ENCODE data around the gene DUSP5.
"Not testable (repeated sequence)": the region's sequence is repeated elsewhere in the genome, so short reads cannot be mapped to it uniquely, and the experiment has no call there.

The DUSP5 gene

DNA sequence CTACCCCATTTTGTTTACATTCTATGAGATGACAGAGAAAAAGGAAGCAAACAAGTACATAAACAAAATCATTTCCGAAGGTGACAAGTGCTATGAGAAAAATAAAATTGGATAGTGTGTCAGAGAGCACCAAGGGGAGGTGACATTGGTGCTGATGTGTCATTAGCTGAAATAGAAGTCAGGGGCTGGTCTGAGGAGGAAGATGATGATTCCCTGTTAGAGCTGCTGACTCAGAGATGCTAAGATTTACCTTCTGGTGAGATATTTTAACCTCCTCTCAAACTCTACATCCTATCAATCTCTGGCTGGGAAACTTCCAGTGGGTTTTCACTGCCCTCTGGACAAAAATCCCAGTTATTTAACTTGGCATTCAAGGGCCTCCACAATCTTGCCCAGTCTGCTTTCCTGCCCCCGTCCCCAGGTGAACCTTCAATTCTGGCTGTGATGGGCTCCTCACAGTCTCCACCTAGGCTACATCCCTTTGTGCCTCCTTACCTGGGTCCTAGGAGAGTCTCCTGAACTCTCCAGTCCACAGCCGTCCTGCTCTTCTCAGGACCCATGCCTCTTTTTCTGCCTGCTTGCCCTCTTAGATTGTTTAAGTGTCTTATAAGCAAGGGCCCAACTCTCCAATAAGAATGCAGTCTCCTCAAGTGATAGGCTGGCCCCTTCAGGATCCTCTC lies 26.6 kb downstream of the DUSP5 start:
- DNase-seq = no peak

DNA sequence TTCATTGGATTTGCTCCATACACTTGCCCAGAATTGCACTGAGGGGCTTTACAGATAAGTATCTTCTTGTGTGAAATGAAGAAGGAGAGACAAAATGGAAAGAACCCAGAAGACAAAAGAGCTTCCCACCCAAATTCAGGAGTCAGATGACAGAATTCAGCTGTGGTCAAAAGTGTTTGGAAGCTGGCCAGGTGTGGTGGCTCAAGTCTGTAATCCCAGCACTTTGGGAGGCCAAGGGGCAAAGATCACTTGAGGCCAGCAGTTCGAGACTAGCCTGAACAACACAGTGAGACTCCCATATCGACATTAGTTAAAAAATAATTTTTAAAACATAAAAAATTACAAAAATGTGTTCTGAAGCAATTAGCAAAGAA lies 27.1 kb downstream of the DUSP5 start:
- no peak for DNase-seq

DNA sequence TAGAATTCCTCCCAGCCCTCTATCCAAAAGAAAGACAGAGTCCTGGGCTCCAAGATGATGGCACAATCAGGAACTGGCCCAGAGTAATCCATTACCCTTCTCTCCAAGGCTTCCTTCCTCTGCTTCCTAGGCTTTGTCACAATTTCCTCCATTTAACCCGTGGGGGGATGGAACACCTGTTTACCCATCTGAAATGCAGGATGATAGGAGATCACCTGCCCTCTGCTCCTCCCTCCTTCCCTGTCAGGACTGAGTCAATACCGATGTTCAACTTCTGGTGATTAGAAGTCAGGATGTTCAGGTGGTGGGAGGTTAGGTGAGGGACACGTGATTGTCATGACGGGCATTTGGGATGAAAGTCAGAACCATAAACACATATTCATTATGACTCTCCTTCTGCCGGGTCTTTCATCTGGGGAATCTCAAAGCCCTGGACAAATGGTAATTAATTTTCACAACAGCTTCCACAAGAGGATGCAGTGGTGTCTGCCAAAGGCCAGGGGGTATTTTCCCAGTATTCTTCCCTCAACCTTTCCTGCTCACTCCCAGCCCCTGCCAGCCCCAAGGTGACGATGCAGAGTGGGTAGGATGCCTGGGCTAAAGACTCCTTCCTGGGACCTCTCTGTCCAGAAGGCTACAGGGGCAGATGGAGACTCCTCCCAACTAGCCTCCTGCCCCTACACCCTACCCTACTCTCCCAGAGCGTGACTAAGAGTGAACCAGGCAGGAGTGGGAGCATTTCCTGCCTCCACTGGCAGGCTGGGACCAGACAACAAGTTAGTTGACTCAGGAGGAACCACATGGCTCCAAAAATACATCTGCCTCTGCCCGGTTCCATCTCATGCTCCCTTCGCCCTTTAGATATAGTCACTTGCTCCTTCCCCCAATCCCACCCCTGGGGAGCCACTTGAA lies 27.9 kb downstream of the DUSP5 start:
- no peak for DNase-seq

DNA sequence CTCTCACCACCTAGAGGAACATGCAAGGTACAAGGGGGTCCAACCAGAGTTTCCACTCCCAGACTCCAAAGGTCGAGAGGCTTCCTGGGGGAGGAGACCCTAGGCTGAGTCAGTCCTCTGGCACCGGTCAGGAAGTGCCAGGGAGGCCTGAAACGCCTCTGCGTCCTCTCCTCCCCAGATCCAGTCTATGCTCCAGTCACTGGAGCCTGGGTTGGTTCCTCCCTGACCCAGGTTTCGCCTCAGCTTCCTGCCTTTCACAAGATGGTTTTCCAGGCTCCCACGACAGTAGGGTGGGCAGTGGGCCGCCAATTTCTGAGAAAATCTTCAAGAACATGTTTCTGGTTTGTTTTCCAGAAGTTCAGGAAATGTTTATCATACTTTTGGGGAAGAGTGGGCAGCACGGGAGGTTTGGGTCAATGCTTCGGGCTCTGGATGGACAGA lies 30.0 kb downstream of the DUSP5 start:
- no peak for DNase-seq

DNA sequence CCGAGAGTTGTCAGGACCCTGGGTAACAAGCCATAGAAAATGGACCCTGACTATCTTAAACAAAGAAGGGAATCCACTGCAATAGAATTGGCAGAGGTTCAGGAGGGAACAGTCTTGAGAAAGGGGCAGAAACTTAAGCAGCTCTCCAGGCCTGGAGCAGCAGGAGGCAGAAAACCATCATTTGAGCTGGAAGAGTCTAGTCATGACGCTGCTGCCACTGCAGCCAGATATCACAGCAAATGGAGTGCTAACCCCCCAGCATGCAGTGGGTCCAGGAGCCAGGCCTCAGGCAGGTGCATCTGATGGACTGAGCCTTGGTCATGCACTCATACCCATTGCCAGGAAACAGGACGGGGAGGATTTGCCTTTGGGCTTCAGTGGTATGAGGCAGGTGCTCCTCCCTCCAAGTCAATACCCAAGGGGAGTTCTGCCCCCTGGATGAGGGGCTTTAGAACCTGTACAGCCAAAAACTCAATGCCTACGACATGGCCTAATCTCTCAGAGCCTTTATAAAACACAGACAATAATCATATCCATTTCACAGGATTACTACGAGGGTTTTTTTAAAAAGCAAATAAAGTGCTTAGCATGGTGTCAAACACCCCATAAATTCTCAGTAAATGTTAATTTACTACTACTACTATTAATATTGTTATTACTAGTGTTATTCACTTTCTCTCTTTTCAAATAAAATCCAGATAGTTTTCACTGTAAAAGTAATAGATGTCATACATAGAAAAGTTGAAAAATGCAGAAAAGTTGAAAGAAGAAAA lies 30.7 kb downstream of the DUSP5 start:
- no peak for DNase-seq

DNA sequence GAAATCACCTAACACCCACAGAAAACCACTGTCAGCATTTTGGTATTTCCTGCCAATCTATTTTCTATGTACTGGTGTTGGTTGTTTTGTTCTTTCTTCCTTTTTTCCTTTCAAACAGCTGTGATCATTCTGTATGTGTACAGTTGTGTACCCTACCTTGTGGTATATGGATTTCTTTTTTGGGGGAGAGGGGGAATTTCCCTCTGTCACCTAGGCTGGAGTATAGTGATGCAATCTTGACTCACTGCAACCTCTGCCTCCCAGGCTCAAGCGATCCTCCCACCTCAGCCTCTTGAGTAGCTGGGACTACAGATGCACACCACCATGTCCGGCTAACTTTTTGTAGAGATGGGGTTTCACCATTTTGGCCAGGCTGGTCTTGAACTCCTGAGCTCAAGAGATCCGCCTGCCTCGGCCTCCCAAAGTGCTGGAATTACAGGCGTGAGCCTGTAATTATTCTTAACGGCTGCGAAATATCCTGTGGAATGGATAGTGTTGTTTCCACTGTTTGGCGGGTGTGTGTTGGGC lies 31.4 kb downstream of the DUSP5 start:
- DNase-seq = not testable (repeated sequence)

DNA sequence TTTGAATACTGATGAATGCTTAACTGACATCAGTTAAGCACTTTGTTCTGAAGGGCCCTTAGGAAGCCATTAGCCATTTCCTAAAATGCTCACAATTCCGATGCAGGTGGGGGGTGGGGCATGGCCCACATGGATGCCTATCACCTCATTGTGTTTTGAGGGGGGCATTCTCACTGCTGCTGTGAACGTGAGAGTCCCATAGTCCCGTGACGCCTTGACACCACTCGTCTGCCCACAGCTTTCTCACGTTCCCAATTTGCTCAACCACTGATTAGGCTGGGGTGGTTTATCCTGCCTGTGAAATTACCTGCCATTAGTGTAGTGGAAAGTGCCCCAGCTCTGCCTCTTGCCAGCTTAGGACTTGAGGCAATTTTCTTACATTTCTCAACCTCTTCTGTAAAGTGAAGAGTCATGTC lies 31.9 kb downstream of the DUSP5 start:
- DNase-seq = no peak

DNA sequence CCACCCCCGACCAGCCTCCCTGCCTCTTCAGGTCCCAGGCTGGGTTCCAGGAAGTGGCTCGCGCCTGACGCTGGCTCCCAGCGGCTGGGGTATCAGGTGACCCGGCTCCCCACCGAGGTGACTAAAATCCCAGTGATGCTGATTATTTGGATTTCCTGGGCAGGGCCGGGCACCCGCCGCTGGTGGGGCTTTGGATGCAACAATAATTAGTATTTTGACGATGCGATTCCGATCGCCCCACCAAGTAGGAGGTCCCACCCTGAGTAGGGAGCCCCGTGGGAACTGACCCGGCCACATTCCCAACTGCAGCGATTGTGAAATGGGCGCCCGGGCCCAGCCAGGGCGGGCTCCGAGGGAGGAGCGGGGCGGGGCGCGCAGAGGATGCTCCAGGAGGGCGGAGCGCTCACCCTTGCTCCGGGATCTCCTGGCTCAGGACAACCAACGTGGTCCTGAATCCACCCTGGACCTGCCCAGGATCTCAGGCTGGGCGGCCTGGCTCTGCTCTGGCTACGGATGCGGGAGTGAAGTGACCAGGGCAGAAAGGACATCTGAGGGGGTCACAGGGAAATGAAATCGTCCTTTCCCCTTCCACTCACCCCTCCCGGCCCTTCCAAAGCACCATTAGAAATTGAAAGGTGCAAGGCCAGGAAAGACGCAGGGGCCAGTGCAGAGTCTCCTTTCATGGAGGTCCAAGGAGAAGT lies 32.6 kb downstream of the DUSP5 start:
- DNase-seq = no peak

DNA sequence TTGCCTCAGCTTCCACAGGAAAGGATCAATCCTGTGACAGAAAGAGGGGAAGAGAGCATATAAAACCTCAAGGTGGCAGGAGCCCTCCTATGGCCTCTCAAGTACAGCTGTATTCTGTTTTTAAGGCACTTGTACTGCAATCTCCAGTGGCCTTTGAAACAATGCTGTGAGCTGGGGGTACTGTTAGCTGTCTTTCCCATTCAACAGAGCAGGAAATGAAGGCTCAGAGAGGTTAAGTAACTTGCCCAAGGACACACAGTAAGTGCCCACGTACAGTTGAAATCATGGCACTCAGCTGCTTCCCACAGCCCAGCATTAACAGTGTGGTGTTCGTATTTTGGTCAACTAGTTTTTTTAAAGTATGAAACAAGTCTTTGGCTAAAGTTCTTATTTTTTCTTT lies 34.0 kb downstream of the DUSP5 start:
- DNase-seq = no peak

DNA sequence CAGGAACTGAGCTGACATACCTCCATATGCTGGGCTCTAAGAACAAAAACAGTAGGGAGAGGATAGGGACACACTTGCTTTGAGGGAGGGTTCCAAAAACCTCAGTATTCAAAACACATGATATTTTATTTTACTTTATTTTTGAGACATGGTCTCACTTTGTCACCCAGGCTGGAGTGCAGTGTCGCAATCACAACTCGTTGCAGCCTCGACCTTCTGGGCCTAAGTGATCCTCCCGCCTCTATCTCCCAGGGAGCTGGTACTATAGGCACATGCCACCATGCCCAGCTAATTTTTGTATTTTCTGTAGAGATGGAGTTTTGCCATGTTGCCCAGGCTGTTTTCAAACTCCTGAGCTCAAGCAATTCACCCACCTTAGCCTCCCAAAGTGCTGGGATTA lies 34.9 kb downstream of the DUSP5 start:
- not testable (repeated sequence) for DNase-seq

DNA sequence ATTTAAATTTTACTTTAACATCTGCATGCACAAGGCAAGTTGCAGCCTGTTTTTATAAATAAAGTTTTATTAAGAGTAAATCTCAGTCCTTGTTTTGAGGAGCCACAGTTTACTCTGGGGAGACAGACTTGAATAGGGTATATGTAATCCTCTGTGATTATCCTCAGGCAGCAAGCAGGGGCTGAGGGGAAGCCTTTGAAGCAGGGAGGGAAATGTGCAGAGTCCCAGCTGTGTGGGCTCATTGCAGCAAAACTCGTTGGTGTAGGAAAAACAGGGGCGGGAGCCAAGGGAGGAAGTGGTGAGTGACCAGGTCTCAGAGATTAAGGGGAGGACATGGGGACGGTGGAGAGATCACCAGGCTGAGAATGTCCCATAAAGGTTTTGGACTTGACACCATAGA lies 35.4 kb downstream of the DUSP5 start:
- DNase-seq = no peak

DNA sequence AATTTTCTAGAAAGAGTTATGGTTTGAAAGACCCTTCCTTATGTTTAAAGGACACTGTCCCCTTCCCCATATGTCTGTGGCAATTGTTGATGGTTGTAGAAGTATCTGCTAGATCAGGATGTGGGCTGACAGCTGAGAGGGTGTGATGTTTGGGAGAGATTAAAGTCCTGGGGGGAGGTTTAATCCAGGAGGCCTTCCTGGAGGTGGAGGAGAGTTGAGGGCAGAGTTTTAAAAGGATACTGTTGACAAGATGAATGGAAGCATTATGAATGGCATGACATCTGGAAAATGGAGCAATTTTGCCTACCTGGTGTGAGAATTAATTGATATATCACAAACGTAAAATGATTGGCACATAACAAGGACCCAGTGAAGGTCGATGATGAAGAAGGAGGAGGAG lies 36.9 kb downstream of the DUSP5 start:
- DNase-seq = no peak

DNA sequence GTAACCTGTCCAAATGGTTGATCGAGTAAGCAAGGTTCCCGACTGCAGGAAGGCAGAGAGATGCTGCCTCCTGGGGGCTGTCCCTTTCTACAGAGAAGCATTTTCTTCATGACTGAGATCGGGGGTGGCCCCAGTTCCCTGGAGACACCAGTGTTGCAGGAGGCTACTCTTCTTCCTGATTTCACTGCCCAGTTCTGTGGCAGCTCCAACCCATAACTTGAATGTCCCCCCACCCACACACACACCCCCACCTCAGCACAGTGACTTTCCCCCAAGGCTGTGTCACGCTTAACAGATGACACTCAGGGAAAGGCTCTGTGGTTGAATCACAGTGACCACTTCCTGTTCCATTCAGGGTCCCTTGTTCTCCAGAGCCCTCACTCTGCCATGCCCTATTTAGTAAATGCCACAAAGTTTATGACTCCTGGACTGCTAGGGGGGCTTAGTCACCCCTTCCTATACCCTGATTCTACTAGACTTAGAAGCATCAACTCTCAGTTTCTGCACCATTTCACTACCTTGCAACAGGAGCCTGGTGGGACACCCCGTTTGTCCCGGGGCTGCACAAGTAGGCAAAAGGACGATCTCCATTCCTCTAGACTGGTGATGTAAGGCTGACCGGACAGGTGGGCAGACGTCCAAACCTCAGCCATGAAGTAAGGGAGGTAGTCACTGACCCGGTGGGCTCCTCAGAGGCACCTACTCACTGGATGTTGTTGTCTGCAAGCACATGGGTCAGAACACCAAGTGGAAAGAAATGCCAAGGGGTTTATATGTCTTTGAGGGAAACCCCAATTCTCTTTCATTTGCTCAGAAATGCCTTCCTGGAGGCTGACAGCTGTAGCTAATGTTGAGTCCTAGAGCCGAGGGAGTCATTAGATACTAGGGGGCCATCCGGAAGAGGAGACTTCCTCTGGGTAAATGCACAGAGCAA lies 38.5 kb downstream of the DUSP5 start:
- DNase-seq = no peak

DNA sequence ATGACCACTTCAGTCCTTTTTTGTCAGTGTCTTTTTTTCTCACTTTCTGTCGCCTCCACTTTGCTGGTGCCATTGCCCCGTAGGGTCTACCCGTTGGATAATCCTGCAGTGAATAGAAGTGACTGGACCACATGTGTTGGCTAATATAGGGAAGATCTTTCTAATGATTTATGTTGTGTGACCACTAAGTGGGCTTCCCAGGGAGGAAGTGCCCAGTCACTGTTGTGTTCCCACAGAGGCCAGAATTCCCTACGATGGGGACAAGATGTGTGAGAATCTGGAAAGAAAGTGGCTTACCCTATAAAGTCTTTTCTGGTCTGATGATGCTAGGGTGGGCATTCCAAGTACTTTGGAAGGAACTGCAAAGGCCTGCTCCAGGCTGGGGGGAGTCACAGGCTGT lies 41.4 kb downstream of the DUSP5 start:
- DNase-seq = no peak

DNA sequence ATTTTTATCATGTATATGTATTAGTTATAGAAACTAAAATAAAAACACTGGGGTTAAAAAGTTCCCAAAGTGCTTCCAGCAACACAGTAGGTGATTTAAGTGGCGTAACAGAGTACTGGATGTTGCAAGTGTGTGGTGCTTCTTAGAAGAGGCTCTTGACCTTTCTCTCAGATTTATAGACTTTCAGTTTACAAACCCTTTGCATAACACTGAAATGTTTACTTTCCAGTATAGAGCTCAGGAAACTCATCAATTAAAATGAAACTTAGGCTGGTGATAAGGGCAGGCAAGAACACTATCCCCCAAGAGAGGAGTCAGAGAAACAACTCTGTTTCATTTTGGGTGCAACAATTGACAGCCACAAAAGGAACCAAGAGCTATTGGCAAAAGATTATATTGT lies 42.3 kb downstream of the DUSP5 start:
- DNase-seq = peak; percentile 21

DNA sequence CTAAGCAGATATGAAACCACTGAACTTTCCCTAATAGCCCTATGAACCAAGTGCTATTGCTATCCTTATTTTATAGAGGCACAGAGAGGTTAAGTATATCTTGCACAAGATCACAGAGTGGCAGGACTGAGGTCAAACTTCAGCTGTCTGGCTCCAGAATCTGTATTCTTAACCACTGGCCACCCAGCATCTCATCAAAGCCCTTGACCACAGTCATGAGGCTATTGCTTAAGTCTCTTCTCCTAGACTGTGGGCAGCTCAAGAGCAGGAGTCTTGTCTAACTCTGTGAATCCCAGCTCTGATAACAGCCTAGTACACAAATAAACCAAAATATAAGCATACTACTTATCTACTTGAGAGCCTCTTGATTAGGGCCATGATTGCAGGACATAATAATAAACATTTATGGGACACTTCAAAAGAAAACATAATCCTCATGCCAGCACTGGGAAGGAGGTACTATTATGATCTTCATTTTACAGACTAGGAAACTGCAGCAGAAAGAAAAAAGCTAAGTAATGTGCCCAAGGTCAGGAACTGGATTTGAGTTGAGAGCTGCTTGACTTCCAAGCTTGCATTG lies 47.3 kb downstream of the DUSP5 start:
- DNase-seq = no peak

DNA sequence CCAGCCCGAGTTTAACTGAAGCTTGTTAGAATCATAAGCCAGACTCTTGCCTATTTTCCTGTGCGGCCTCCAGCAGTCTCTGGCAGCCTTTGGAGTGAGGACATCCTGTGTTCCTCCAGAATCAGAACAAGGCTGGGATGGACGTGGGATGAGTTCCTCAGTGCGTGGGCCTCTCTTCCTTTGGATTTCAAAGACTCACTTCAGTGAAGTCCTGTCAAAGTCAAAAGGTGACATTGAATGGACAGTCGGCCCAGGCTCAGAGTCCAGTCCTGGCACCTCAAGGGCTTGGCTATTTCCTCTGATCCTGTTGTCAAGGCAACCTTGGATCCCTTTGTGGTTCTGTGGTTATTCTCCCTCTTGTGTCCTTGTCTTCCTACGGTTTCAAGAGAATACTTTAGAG lies 48.4 kb downstream of the DUSP5 start:
- DNase-seq = no peak

DNA sequence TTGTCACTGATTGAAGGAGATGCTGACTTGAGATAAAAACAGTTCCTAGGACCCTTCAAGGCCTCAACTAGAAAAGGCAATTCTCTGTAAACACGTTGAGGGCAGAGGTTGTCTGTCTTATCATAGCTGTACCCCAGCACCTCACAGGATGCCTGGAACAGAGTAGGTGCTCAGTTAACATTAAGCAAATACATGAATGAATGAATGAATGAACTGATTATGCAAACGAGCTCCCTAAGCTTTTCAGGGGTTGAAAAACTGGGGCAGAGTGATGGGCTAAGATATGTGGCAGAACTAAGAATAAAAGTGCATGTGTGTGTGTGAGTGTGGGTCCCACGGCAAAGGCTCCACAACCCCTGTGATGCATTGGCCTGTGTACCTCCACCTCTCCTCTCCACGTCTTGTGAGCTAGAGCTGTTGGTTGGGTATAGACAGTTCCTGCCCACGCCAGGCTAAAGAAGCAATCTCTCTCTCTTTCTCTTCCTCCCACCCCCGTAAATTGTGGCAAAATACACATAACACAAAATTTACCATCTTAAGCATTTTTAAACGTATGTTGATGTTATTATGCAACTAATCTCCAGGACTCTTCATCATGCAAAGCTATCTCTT lies 48.9 kb downstream of the DUSP5 start:
- DNase-seq = no peak

DNA sequence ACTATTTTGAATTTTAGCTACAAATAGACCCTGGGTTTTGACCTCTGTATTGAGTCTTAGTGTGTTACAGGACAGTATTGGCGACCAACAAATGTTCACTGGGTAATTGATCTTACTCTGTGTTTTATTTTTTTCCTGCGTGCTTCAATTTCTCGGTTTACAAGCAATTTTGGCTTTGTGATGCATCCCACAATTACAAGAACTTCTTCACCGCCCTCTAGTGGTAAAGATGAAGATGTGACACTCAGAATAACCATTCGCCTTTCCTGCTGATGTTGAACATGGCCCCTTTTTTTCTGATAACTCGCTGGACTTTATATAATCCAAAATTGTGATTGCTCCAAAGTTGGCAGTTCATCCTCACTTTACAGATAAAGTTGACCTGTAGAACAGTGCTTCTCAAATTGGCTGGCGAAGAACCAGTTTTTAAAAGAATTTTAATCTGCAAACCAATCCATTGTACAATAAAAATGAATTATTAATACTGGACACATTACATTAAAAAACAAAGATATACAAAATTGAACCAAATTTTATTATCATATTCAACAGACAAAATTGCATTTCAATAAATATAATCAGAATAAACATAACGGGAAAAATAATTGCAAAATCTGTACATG lies 49.5 kb downstream of the DUSP5 start:
- peak; percentile 19 for DNase-seq

DNA sequence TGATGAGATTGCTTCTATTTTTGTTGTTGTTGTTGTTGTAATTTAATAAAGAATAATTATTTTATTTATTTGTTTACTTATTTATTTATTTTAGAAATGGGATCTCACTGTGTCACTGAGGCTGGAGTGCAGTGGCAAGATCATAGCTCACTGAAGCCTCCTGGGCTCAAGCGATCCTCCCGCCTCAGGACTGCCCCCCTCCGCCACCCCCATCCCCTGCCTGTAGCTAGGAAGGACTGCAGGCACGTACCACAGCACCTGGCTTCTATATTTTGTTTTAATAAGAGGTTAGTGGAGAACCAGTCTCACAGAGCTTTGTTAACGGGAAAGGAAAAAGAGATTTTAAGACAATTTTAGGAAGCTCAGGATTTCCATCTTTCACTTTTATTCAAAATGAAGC lies 50.3 kb downstream of the DUSP5 start:
- DNase-seq = no peak

All from NCI-H2029 (cell line).